Vagina (tissue), 2 donors: ENCODE measurements around the gene CCDC13. TPM values are rescaled to one million over a fixed set of nuclear protein-coding genes. Genes with fewer than 3 reads are reported as not detected.

Source experiments
- DNase-seq, 2 donors: peaks; one replicate each; pipeline ENCODE4 v3.0.0-alpha.2; 2017; ENCODE audit errors: extremely low spot score in 2 of 2
- H3K27ac ChIP-seq: fragments of 200-600 bp; sonication (generic); one replicate; pipeline ENCODE4 v1.5.1; 2019
- H3K27me3 ChIP-seq: fragments of 200-600 bp; sonication (generic); one replicate; pipeline ENCODE4 v1.5.1; 2019
- H3K36me3 ChIP-seq, 2 donors: fragments of 200-600 bp; sonication (generic); one replicate each; pipeline ENCODE4 v1.5.1; 2017 to 2019
- H3K4me1 ChIP-seq: fragments of 200-600 bp; sonication (generic); one replicate; pipeline ENCODE4 v1.5.1; 2019
- H3K4me3 ChIP-seq, 2 donors: fragments of 200-600 bp; sonication (generic); 1 replicate in 1 of 2; 2 replicates in 1 of 2; pipeline ENCODE4 v1.5.1; 2016 to 2019
- H3K9me3 ChIP-seq: fragments of 200-600 bp; sonication (generic); one replicate; pipeline ENCODE4 v1.5.1; 2019
- POLR2A ChIP-seq, 2 donors: fragments of 450-650 bp; IDR thresholded peaks; one replicate each; pipeline ENCODE4 v1.6.1; 2017; ENCODE audit warnings: antibody characterized with exemption in 2 of 2, mild to moderate bottlenecking in 2 of 2, moderate library complexity in 2 of 2
- POLR2AphosphoS5 ChIP-seq, 2 donors: sonication (generic); formaldehyde crosslinking; IDR thresholded peaks; one replicate each; pipeline ENCODE4 v1.9.0; 2017; ENCODE audit warnings: antibody characterized with exemption in 2 of 2, mild to moderate bottlenecking in 2 of 2, low read depth in 1 of 2; ENCODE audit not compliant: insufficient read depth in 1 of 2
- intact Hi-C: fragments of 100-400 bp; cut with DNase I; formaldehyde crosslinking; loops from one replicate; pipeline ENCODE4 v1.15.1; 2023
- total RNA-seq: library from RNA; depleted of rRNA; stranded (reverse); fragments of >200 nt; gene quantifications from one replicate; pipeline ENCODE4 v1.2.3, GENCODE V29; 2016
- TF ChIP-seq, protein P1 (sequence below), 3 experiments: fragments of 450-650 bp in 2 of 3; fragments of 200-600 bp in 1 of 3; sonication (generic) in 1 of 3; IDR thresholded peaks; one replicate each; pipeline ENCODE4 v1.5.1; 2017 to 2019; ENCODE audit warnings: antibody characterized with exemption in 3 of 3, mild to moderate bottlenecking in 2 of 3, moderate library complexity in 2 of 3

Gene CCDC13
- total RNA-seq, 1 donor from 2014 or later = 1.2 TPM

DNA sequence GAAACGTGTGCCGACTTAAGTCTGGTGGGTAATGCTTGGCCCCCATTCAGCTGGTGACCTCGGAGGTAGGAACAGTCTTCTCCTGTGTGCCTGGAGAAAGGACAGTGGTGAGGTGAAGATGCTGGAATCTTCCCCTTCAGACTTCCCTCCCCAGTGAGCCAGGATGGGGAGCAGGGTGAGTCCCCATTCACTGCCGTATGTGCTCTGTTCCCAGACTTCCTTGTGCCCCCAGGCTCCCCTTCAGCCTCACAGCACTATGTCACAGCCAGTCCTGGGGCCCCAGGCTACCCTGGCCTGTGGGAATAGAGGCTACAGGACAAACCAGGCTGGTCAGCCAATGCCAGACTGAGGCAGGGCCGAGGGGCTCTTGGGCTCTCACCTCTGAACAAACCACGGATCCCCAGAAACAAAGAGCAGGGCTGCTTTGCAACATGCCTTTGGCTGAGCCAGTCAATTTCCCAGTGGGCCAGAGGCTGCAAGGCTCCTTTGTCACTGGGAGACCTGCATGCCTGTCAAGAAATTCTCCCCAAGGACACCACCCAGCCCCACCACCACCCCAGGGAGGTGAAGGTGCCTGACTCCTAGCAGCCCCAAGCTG is 38.7 kb downstream of the CCDC13 start:
- Histone ChIP-seq H3K36me3 (no peaks in the 10 kb centered on the region), H3K27ac (no peak overlapping the region), H3K4me1 (no peaks in the 10 kb centered on the region), H3K27me3 (no peaks in the 10 kb centered on the region), H3K4me3 (no peak overlapping the region), H3K9me3 (no peaks in the 10 kb centered on the region)
- intact Hi-C loops = no loop called here
- TF ChIP-seq POLR2A (IDR thresholded peaks at IDR 0.05) (no peak), POLR2AphosphoS5 (IDR thresholded peaks at IDR 0.05; ENCODE audit: insufficient read depth in 1 of 2, low read depth in 1 of 2) (no peak)
- TF ChIP-seq, protein P1, sequence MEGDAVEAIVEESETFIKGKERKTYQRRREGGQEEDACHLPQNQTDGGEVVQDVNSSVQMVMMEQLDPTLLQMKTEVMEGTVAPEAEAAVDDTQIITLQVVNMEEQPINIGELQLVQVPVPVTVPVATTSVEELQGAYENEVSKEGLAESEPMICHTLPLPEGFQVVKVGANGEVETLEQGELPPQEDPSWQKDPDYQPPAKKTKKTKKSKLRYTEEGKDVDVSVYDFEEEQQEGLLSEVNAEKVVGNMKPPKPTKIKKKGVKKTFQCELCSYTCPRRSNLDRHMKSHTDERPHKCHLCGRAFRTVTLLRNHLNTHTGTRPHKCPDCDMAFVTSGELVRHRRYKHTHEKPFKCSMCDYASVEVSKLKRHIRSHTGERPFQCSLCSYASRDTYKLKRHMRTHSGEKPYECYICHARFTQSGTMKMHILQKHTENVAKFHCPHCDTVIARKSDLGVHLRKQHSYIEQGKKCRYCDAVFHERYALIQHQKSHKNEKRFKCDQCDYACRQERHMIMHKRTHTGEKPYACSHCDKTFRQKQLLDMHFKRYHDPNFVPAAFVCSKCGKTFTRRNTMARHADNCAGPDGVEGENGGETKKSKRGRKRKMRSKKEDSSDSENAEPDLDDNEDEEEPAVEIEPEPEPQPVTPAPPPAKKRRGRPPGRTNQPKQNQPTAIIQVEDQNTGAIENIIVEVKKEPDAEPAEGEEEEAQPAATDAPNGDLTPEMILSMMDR (IDR thresholded peaks at IDR 0.05) = no peak
- peak in 1 of 2 donors; percentile 74 for DNase-seq

- no peaks in the 10 kb centered on the region for H3K36me3 ChIP-seq
- no peak overlapping the region for H3K27ac ChIP-seq
- peak in 1 of 2 donors; percentile 74 for DNase-seq
- H3K9me3 ChIP-seq = no peaks in the 10 kb centered on the region
- no peak for TF ChIP-seq POLR2A (IDR thresholded peaks at IDR 0.05)
- no peak for TF ChIP-seq POLR2AphosphoS5 (IDR thresholded peaks at IDR 0.05; ENCODE audit: insufficient read depth in 1 of 2, low read depth in 1 of 2)
- TF ChIP-seq, protein P1 (IDR thresholded peaks at IDR 0.05) = no peak
- H3K4me1 ChIP-seq = no peaks in the 10 kb centered on the region
- no peak overlapping the region for H3K4me3 ChIP-seq
- no peaks in the 10 kb centered on the region for H3K27me3 ChIP-seq
- intact Hi-C loops = no loop called here
Measured at GRCh38 chr3:42733501-42734262, 39.4 kb downstream of the CCDC13 start.

DNA sequence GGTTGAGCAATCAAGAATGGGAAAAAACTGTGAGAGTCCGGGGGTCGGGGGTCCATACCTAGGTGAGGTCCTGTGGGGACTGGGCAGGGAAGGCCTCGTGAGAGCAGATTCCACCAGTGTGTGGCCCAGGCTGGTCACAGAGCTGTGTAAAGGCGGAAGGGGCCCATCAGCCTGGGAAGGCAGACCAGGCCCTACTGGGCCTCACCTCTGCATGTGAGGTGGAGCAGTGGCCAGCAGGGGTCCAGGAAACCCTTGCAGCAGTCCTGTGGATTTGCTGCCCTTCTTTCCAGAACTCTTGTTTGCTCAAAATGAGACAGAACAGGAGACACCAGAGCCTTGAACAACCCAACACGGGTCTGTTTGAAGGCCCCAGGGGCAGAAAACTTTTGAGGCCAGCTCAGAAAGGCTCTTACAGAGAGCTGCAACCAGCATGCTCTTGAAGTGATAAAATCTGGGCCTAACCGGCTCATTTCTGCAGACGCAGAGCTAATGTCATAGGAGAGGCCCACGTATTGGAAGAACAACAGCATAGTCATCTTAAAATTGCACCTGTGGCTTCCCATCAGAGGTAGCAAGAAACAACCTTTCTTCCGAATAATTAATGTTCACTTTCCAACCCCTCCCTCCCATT is 40.1 kb downstream of the CCDC13 start:
- Histone ChIP-seq H3K4me3 (no peak overlapping the region), H3K27ac (peak overlapping the region; percentile 30), H3K4me1 (peaks cover 4% of the 10 kb centered on the region), H3K9me3 (no peaks in the 10 kb centered on the region), H3K36me3 (no peaks in the 10 kb centered on the region), H3K27me3 (no peaks in the 10 kb centered on the region)
- peak in 1 of 2 donors; percentile 93 for DNase-seq
- intact Hi-C loops = no loop called here
- TF ChIP-seq POLR2AphosphoS5 (IDR thresholded peaks at IDR 0.05; ENCODE audit: insufficient read depth in 1 of 2, low read depth in 1 of 2) (no peak), POLR2A (IDR thresholded peaks at IDR 0.05) (no peak)
- TF ChIP-seq, protein P1 (IDR thresholded peaks at IDR 0.05) = no peak

DNA sequence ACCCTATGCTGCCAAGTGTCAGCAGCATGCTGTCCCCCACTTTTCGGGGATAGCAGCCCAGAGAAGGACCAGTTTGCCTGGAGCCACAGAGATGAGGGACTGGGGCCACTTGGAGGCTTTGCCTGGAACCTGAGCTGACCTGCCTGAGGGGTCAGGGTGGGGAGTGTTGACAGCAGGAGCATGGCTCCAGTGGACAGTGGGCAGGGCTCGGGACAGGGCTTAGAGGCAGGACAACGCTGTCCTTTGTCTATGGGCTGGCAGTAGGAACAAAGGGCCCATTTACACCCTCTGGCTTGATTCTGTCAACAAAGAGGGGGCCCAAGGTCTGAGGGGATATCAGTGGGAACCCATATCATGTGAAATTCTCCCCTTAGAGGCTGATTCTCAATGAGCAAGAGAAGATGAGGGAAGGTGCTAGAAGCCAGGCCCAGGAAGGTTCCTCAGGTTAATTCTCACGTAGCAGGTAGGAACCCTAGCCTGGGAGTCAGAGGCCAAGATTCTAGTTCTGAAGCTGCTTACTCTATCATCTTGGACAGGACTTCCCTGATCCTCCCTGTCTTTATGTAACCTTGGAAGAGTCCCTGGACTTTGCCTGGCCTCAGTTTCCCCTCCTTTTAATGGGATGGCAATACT is 40.7 kb downstream of the CCDC13 start:
- Histone ChIP-seq H3K27me3 (no peaks in the 10 kb centered on the region), H3K36me3 (no peaks in the 10 kb centered on the region), H3K9me3 (no peaks in the 10 kb centered on the region), H3K4me1 (peaks cover 4% of the 10 kb centered on the region), H3K4me3 (no peak overlapping the region), H3K27ac (peak overlapping the region; percentile 30)
- TF ChIP-seq POLR2A (IDR thresholded peaks at IDR 0.05) (no peak), POLR2AphosphoS5 (IDR thresholded peaks at IDR 0.05; ENCODE audit: insufficient read depth in 1 of 2, low read depth in 1 of 2) (no peak)
- TF ChIP-seq, protein P1 (IDR thresholded peaks at IDR 0.05) = no peak
- DNase-seq = peak in 1 of 2 donors; percentile 82
- intact Hi-C loops = no loop called here
